ENCODE measurements around the gene MBD2.

GRCh38 chr18:54261894-54262293, 37.4 kb upstream of the MBD2 start:
- TF ChIP-seq BACH2 (CRISPR knock-in tag; IDR thresholded peaks at IDR 0.05; ENCODE audit: borderline replicate concordance) (no peak), RARB (CRISPR knock-in tag; IDR thresholded peaks at IDR 0.05) (no peak), PATZ1 (CRISPR knock-in tag; IDR thresholded peaks at IDR 0.05; ENCODE audit: borderline replicate concordance) (no peak), ZFP3 (CRISPR knock-in tag; IDR thresholded peaks at IDR 0.05) (no peak), ARNTL (CRISPR knock-in tag; IDR thresholded peaks at IDR 0.05; ENCODE audit: borderline replicate concordance, low read depth) (no peak), ZNF8 (CRISPR knock-in tag; IDR thresholded peaks at IDR 0.05) (no peak), ZFP30 (CRISPR knock-in tag; IDR thresholded peaks at IDR 0.05) (no peak), ESRRG (CRISPR knock-in tag; IDR thresholded peaks at IDR 0.05) (no peak), ZNF565 (CRISPR knock-in tag; conservative IDR thresholded peaks at IDR 0.05; ENCODE audit: low read depth) (no peak), ZNF70 (CRISPR knock-in tag; IDR thresholded peaks at IDR 0.05) (no peak), GLIS3 (CRISPR knock-in tag; IDR thresholded peaks at IDR 0.05) (no peak), CREB5 (CRISPR knock-in tag; IDR thresholded peaks at IDR 0.05; ENCODE audit: low read depth) (no peak), CSDC2 (CRISPR knock-in tag; IDR thresholded peaks at IDR 0.05) (no peak)

Measured in SK-N-SH treated with all-trans-retinoic acid at 6 μM for 48 hours (cell line).